T-cell (primary cell): ENCODE results near the gene ISLR. TPM values are rescaled to one million over a fixed set of nuclear protein-coding genes. Genes with fewer than 3 reads are reported as not detected.

Experiments
- ATAC-seq, 4 experiments: fragments of 200-7000 bp in 3 of 4; fragments of 150-1000 bp in 1 of 4; cut with Tn5 transposase; replicated peaks in 1 of 4; 1 replicate in 3 of 4; 2 replicates in 1 of 4; pipeline ENCODE4 v1.10.0; 2021; ENCODE audit warnings: moderate library complexity in 3 of 4, mild to moderate bottlenecking in 2 of 4, moderate number of reproducible peaks in 1 of 4
- CTCF ChIA-PET, 2 donors: fragments of 300-600 bp; sonication (Branson Sonifier 250); formaldehyde crosslinking; loops; one replicate each; lab custom pipeline; 2022; ENCODE audit warnings: antibody characterized with exemption in 2 of 2; lab: Charles Lee
- POLR2A ChIA-PET, 2 donors: fragments of 300-600 bp; sonication (Branson Sonifier 250); formaldehyde crosslinking; loops; one replicate each; lab custom pipeline; 2022; ENCODE audit warnings: antibody characterized with exemption in 2 of 2; lab: Charles Lee
- DNase-seq, 35 experiments: peaks; one replicate each; pipeline versions ENCODE4 v3.0.0 to v3.0.0-alpha.2; 2013 to 2023
- H3K27ac ChIP-seq: one replicate; pipeline ENCODE4 v1.5.1; 2013; ENCODE audit warnings: low read length
- H3K27me3 ChIP-seq, 2 experiments: replicated peaks in 1 of 2; 1 replicate in 1 of 2; 2 replicates in 1 of 2; pipeline versions ENCODE4 v1.6.1 to v1.7.0; 2013; ENCODE audit warnings: low read length in 1 of 2, mixed read lengths in 1 of 2; ENCODE audit not compliant: control insufficient read depth in 2 of 2, insufficient read depth in 2 of 2; ENCODE audit errors: extremely low read depth in 1 of 2
- H3K36me3 ChIP-seq, 2 donors: 1 replicate in 1 of 2; 2 replicates in 1 of 2; pipeline versions ENCODE4 v1.6.1 to v1.7.0; 2013; ENCODE audit warnings: low read length in 1 of 2; ENCODE audit not compliant: control insufficient read depth in 2 of 2, insufficient read depth in 1 of 2; ENCODE audit errors: extremely low read depth in 1 of 2
- H3K4me1 ChIP-seq, 2 experiments: 1 replicate in 1 of 2; 2 replicates in 1 of 2; pipeline versions ENCODE4 v1.6.1 to v1.7.0; 2013; ENCODE audit warnings: low read length in 2 of 2, mixed read lengths in 1 of 2; ENCODE audit not compliant: insufficient read depth in 2 of 2, control insufficient read depth in 1 of 2; ENCODE audit errors: extremely low read depth in 1 of 2
- H3K4me3 ChIP-seq, 2 donors: 1 replicate in 1 of 2; 2 replicates in 1 of 2; pipeline versions ENCODE4 v1.5.1 to v1.7.0; 2013; ENCODE audit warnings: mild to moderate bottlenecking in 2 of 2, low read length in 1 of 2, moderate library complexity in 1 of 2; ENCODE audit not compliant: control insufficient read depth in 1 of 2; ENCODE audit errors: extremely low read depth in 1 of 2
- H3K9me3 ChIP-seq: 2 replicates; pipeline ENCODE4 v1.7.0; 2013
- H3K27ac Mint-ChIP-seq, 2 donors: one replicate each; pipeline ENCODE4 v1.8.0; 2020 to 2021; ENCODE audit warnings: mild to moderate bottlenecking in 2 of 2, mixed read lengths in 2 of 2
- H3K27me3 Mint-ChIP-seq, 2 donors: one replicate each; pipeline ENCODE4 v1.8.0; 2021 to 2022; ENCODE audit warnings: mixed read lengths in 2 of 2
- H3K36me3 Mint-ChIP-seq: one replicate; pipeline ENCODE4 v1.8.0; 2021; ENCODE audit warnings: mixed read lengths
- H3K4me1 Mint-ChIP-seq, 3 donors: one replicate each; pipeline ENCODE4 v1.8.0; 2020 to 2022; ENCODE audit warnings: mixed read lengths in 3 of 3, mild to moderate bottlenecking in 1 of 3
- H3K4me3 Mint-ChIP-seq, 3 donors: one replicate each; pipeline ENCODE4 v1.8.0; 2020 to 2022; ENCODE audit warnings: mild to moderate bottlenecking in 3 of 3, mixed read lengths in 3 of 3, moderate library complexity in 3 of 3
- H3K9me3 Mint-ChIP-seq, 3 donors: one replicate each; pipeline ENCODE4 v1.8.0; 2020 to 2022; ENCODE audit warnings: mixed read lengths in 3 of 3
- WGBS: methylation state at CpG from one replicate; pipeline ENCODE4 v1.1.5; 2013; ENCODE audit warnings: missing lambda C conversion rate; ENCODE audit not compliant: insufficient coverage; 5-methylcytosine and 5-hydroxymethylcytosine counted together
- total RNA-seq, 35 experiments: library from RNA in 6 of 35; stranded (reverse) in 6 of 35; fragments of 120-200 nt in 1 of 35; gene quantifications; one replicate each; pipeline versions ENCODE4 v1.2.1 to v1.2.4 and lab custom pipeline; 2013 to 2026

Gene ISLR
- total RNA-seq, 5 donors from 2014 or later (not counting 1 experiment from before 2014, with no cell fraction given), result 0.12 TPM; not detected in 4

DNA sequence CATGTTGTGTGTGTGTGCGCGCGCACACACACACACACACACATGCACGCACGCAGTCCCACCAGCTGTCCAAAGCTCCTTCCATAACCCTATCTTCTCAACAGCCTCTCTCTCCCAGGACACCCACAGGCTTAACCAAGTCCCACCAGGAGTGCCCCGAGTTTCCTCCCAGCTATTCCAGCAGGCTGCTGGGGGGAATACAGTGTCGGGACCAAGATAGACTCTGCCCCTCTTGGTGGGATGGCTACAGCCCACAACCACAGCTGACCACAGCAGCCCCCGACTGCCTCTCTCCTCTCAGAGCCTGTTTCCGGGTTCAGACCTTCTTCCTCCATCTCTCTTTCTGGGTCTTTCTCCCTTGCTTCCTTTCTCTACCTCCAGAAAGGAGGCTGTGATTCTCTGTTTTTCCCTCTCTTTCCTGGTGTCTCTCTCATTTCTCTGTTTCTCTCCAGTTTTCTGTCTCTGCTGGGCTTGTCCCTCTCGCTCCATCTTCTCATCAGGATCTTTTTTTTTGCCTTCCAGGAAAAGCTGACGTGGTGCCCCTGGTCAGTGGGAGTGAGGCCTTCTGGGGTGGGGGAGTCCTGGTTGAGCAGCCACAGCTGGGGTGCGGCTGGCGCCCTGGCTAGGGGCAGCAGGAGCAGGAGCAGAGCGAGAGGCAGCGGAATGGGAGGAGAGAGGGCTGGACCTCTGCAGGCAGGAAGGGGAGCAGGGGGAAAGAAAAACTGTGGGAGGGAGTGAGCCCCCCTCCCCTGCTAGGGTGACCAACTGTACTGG is 3.3 kb upstream of the ISLR start:
- no peaks in the 10 kb centered on the region for H3K9me3 Mint-ChIP-seq
- H3K27ac Mint-ChIP-seq, result no peak overlapping the region
- H3K27ac ChIP-seq, result no peak overlapping the region

DNA sequence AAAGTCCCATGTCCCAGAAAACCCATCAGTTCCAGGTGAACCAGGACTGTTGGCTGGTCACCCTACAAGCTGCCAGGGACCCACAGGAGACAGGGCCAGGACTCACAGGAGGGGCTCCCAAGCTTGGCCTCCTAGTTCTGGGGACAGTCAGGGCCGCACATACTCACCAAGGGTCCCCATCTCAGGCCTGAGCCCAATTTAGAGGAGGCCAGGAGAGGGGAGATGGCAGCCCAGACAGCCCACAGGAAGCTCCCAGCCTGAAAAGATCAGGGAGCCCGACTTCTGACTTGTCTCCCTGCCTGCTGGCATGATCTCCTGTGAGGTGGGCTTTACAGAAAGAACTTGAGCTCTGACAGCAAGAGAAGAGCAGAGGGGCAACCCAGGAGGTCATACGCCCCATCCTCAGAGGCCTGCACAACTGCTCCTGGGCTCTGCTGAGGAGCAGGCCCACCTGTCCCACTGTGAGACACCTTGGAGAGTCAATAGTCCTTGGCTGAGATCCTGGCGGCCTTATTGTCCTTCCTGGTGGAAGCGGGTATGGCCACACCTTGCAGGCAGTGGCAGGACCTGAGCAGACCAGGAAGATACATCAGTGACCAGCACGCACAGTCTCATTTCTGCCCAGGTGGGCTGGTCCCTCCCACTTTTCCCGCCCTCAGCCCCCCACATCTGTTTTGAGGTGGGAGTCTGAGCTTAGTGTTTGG is 2.5 kb upstream of the ISLR start:
- no peak overlapping the region for H3K27ac ChIP-seq
- 69% methylated on average over 4 of the region's 7 CpGs for WGBS

More for the DNA sequence above, 3.3 kb upstream of the ISLR start:
- no peaks in the 10 kb centered on the region for H3K9me3 ChIP-seq
- no peaks in the 10 kb centered on the region for H3K36me3 ChIP-seq
- H3K4me3 ChIP-seq, result no peak overlapping the region
- H3K4me3 Mint-ChIP-seq, result no peak overlapping the region
- ChIA-PET CTCF (no interaction called here), POLR2A (no interaction called here)
- ATAC-seq (no peak), DNase-seq (no peak)
- no peaks in the 10 kb centered on the region for H3K4me1 Mint-ChIP-seq
- H3K4me1 ChIP-seq, result no peaks in the 10 kb centered on the region
- H3K36me3 Mint-ChIP-seq, result no peaks in the 10 kb centered on the region
- H3K27me3 Mint-ChIP-seq, result peaks cover 8 to 13% of the 10 kb centered on the region in 2 donors
- 85% methylated on average over 10 of the region's 15 CpGs for WGBS
- peaks cover 0 to 5% of the 10 kb centered on the region in 2 experiments for H3K27me3 ChIP-seq

DNA sequence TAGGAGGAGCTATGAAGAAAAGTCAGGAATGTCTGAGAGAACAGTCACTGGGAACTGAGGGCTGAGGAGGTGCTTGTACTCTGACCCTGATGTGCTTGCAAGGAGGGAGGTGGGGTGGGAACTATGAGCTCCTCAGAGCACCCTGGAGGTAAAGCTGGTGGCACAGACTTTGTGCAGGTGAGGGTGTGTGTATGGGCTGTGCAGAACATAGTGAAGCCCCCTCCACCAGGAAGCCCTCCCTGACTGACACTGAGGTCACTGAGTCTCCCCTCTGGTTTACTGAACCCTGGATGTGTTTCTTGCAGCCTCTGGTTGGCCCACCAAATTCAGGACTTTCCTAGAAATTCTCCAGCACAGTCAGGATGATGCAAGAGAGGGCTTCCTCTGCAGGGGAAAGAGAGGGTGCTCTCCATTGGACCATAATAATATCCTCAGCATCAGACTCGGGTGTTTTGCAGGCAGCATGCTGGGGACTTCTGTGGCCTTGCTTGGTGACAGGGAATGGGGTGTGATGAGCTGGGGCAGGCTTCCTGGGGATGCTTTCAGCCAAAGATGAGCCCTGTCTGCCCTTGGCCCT is 1.5 kb upstream of the ISLR start:
- Histone ChIP-seq H3K27me3 (peaks cover 0 to 5% of the 10 kb centered on the region in 2 experiments), H3K36me3 (no peaks in the 10 kb centered on the region), H3K9me3 (no peaks in the 10 kb centered on the region), H3K4me3 (no peak overlapping the region), H3K27ac (no peak overlapping the region), H3K4me1 (no peaks in the 10 kb centered on the region)
- ATAC-seq, result no peak
- CTCF ChIA-PET, result no interaction called here
- Mint-ChIP-seq H3K27ac (no peak overlapping the region), H3K4me3 (no peak overlapping the region), H3K4me1 (no peaks in the 10 kb centered on the region), H3K36me3 (no peaks in the 10 kb centered on the region), H3K9me3 (no peaks in the 10 kb centered on the region), H3K27me3 (peaks cover 8 to 13% of the 10 kb centered on the region in 2 donors)
- POLR2A ChIA-PET, result no interaction called here
- DNase-seq, result no peak
- no CpG with 5 or more reads among the region's 1 CpG for WGBS

More for the DNA sequence above, 2.5 kb upstream of the ISLR start:
- Histone ChIP-seq H3K9me3 (no peaks in the 10 kb centered on the region), H3K4me1 (no peaks in the 10 kb centered on the region), H3K4me3 (no peak overlapping the region), H3K27me3 (peaks cover 0 to 5% of the 10 kb centered on the region in 2 experiments), H3K36me3 (no peaks in the 10 kb centered on the region)
- Mint-ChIP-seq H3K4me1 (no peaks in the 10 kb centered on the region), H3K9me3 (no peaks in the 10 kb centered on the region), H3K36me3 (no peaks in the 10 kb centered on the region), H3K27me3 (peaks cover 8 to 13% of the 10 kb centered on the region in 2 donors), H3K4me3 (no peak overlapping the region), H3K27ac (no peak overlapping the region)
- DNase-seq (no peak), ATAC-seq (no peak)
- CTCF ChIA-PET, result no interaction called here
- POLR2A ChIA-PET, result no interaction called here

DNA sequence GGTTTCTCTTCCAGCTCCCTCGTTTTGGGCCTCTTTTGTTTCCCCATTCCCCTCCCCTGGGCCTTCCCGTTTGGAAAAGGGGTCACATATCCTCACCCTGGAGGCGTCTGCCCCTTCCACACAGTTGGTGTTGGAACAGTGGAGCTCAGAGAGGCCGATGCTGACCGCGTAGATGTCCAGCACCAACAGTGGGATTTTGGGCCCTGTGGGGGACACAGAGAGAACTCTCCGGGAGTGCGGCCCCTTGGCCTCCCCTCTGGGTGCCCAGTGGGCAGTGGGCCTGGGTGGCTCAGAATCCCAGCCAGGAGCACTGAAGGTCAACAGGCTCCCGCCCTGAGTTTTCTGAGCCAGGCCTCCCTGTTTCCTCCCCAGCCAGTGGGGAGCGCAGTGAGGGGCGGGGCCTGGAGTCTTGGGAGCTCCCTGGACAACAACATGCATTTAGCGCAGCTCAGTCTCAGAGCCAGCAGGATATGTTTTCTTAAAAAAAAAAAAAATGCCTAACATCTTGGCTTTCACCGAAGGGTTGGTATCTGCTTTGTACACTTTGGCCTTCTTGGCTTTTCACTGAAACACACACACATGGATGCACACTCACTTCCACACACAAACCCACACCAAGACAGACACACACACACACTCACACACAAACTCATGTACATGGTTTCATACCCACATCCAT is 670 bp upstream of the ISLR start:
- Mint-ChIP-seq H3K9me3 (no peaks in the 10 kb centered on the region), H3K4me3 (no peak overlapping the region), H3K4me1 (no peaks in the 10 kb centered on the region), H3K27ac (no peak overlapping the region), H3K27me3 (peaks cover 6 to 13% of the 10 kb centered on the region in 2 donors), H3K36me3 (no peaks in the 10 kb centered on the region)
- Histone ChIP-seq H3K4me1 (no peaks in the 10 kb centered on the region), H3K36me3 (no peaks in the 10 kb centered on the region), H3K27ac (no peak overlapping the region), H3K4me3 (no peak overlapping the region), H3K9me3 (no peaks in the 10 kb centered on the region), H3K27me3 (peaks cover 0 to 8% of the 10 kb centered on the region in 2 experiments)
- ATAC-seq (no peak), DNase-seq (no peak)
- WGBS, result 94% methylated on average over 11 of the region's 13 CpGs
- ChIA-PET POLR2A (no interaction called here), CTCF (interaction anchor here in 1 of 2 donors (0.7 kb wide), 1 partner anchor 262 kb away, joined by 3 read pairs; no protein-coding TSS in a partner anchor)

DNA sequence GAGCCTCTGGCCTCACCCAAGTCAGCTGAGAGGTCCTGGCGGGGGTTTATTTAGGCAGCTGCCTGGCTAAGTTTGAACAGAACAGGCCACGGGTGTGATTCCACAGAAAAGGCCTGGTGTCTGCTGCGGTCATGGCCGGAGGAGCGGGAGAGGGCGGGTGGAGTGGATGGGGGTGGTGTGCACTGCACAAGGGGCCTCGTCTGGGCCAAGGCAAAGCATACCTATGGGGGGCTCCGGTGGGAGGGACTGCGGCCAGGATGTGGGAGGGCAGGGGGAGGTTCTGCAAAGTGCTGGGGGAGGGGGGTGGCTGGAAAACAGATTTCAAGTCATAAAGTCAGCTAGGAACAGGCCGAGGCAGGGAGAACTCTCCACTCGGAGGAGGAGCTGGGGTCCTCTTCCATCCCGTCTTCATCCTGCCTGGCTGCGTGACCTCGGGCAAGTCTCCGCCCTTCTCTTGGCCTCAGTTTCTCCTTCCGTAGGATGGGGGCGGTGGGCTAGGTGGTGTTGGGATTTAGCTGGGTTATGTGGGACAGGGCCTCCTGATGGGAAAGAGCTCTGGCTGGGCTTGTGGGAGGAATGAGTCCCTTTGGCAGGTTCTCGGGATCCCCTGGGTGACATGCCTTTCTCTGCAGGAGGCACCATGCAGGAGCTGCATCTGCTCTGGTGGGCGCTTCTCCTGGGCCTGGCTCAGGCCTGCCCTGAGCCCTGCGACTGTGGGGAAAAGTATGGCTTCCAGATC is 878 bp downstream of the ISLR start:
- CTCF ChIA-PET, result no interaction called here
- WGBS, result 87% methylated on average over 20 of the region's 20 CpGs

DNA sequence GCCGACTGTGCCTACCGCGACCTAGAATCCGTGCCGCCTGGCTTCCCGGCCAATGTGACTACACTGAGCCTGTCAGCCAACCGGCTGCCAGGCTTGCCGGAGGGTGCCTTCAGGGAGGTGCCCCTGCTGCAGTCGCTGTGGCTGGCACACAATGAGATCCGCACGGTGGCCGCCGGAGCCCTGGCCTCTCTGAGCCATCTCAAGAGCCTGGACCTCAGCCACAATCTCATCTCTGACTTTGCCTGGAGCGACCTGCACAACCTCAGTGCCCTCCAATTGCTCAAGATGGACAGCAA is 1.4 kb downstream of the ISLR start:
- DNase-seq (no peak), ATAC-seq (no peak)
- H3K4me1 Mint-ChIP-seq, result no peaks in the 10 kb centered on the region
- H3K27me3 ChIP-seq, result peaks cover 0 to 13% of the 10 kb centered on the region in 2 experiments
- H3K27me3 Mint-ChIP-seq, result peaks cover 4 to 9% of the 10 kb centered on the region in 2 donors
- no peaks in the 10 kb centered on the region for H3K36me3 Mint-ChIP-seq
- H3K27ac Mint-ChIP-seq, result no peak overlapping the region
- H3K4me1 ChIP-seq, result no peaks in the 10 kb centered on the region
- no peaks in the 10 kb centered on the region for H3K9me3 ChIP-seq
- no peaks in the 10 kb centered on the region for H3K36me3 ChIP-seq
- WGBS, result 94% methylated on average over 14 of the region's 14 CpGs
- no peak overlapping the region for H3K4me3 ChIP-seq
- no peak overlapping the region for H3K4me3 Mint-ChIP-seq
- no peaks in the 10 kb centered on the region for H3K9me3 Mint-ChIP-seq
- CTCF ChIA-PET, result no interaction called here
- POLR2A ChIA-PET, result no interaction called here
- no peak overlapping the region for H3K27ac ChIP-seq

More for the DNA sequence above, 878 bp downstream of the ISLR start:
- no peak overlapping the region for H3K4me3 Mint-ChIP-seq
- no peak overlapping the region for H3K27ac ChIP-seq
- no peaks in the 10 kb centered on the region for H3K36me3 ChIP-seq
- H3K27me3 Mint-ChIP-seq, result peaks cover 4 to 7% of the 10 kb centered on the region in 2 donors
- H3K9me3 Mint-ChIP-seq, result no peaks in the 10 kb centered on the region
- no peaks in the 10 kb centered on the region for H3K36me3 Mint-ChIP-seq
- no peak for DNase-seq
- H3K9me3 ChIP-seq, result no peaks in the 10 kb centered on the region
- H3K27me3 ChIP-seq, result peaks cover 0 to 8% of the 10 kb centered on the region in 2 experiments
- no peak overlapping the region for H3K4me3 ChIP-seq
- POLR2A ChIA-PET, result no interaction called here
- ATAC-seq, result no peak
- no peak overlapping the region for H3K27ac Mint-ChIP-seq
- H3K4me1 ChIP-seq, result no peaks in the 10 kb centered on the region
- H3K4me1 Mint-ChIP-seq, result no peaks in the 10 kb centered on the region
